ENCODE measurements around the gene C9.
"Not testable (repeated sequence)": the region's sequence is repeated elsewhere in the genome, so short reads cannot be mapped to it uniquely, and the experiment has no call there.

The C9 gene

GRCh38 chr5:39340506-39340905 is 23.8 kb downstream of the C9 start:
- Histone ChIP-seq H2BK120ac (ENCODE audit: low read depth, low read length) (no peak overlapping the region), H3K36me3 (ENCODE audit: control insufficient read depth, insufficient read depth, low read length) (no peaks in the 10 kb centered on the region), H3K4ac (ENCODE audit: low read depth, low read length) (no peak overlapping the region), H3K23ac (ENCODE audit: low read length) (no peak overlapping the region), H4K5ac (ENCODE audit: low read length) (no peak overlapping the region), H3K9ac (ENCODE audit: low read length) (no peak overlapping the region), H3K27ac (ENCODE audit: low read depth, low read length) (no peak overlapping the region), H3K56ac (ENCODE audit: low read length) (no peak overlapping the region), H3K4me2 (ENCODE audit: low read length) (no peak overlapping the region), H3K27me3 (ENCODE audit: insufficient read depth, low read length, poor library complexity) (no peaks in the 10 kb centered on the region), H3K18ac (ENCODE audit: low read length) (no peak overlapping the region), H4K8ac (ENCODE audit: low read depth, low read length) (no peak overlapping the region), H2BK15ac (replicated peaks; ENCODE audit: low read depth) (no peak overlapping the region), H3K79me2 (ENCODE audit: control insufficient read depth, insufficient read depth, low read length) (no peaks in the 10 kb centered on the region), H2AK5ac (ENCODE audit: low read length) (no peak overlapping the region), H3K4me1 (ENCODE audit: control insufficient read depth, low read depth, low read length) (no peaks in the 10 kb centered on the region), H3K4me3 (ENCODE audit: low read length) (no peak overlapping the region), H2BK5ac (ENCODE audit: low read length) (no peak overlapping the region), H3K79me1 (ENCODE audit: low read length) (no peaks in the 10 kb centered on the region)
- WGBS (ENCODE audit: extremely low coverage, insufficient coverage, low lambda C conversion rate), result no CpG with 5 or more reads among the region's 1 CpG
- no peak for DNase-seq

- Histone ChIP-seq H2BK120ac (ENCODE audit: low read depth, low read length) (no peak overlapping the region), H3K27me3 (ENCODE audit: insufficient read depth, low read length, poor library complexity) (no peaks in the 10 kb centered on the region), H3K56ac (ENCODE audit: low read length) (no peak overlapping the region), H2BK5ac (ENCODE audit: low read length) (no peak overlapping the region), H2BK15ac (replicated peaks; ENCODE audit: low read depth) (no peak overlapping the region), H4K5ac (ENCODE audit: low read length) (no peak overlapping the region), H3K4me3 (ENCODE audit: low read length) (no peak overlapping the region), H3K4me2 (ENCODE audit: low read length) (no peak overlapping the region), H3K4ac (ENCODE audit: low read depth, low read length) (no peak overlapping the region), H3K79me2 (ENCODE audit: control insufficient read depth, insufficient read depth, low read length) (no peaks in the 10 kb centered on the region), H3K18ac (ENCODE audit: low read length) (no peak overlapping the region), H2AK5ac (ENCODE audit: low read length) (no peak overlapping the region), H3K9ac (ENCODE audit: low read length) (no peak overlapping the region), H4K8ac (ENCODE audit: low read depth, low read length) (no peak overlapping the region), H3K79me1 (ENCODE audit: low read length) (no peaks in the 10 kb centered on the region), H3K27ac (ENCODE audit: low read depth, low read length) (no peak overlapping the region), H3K4me1 (ENCODE audit: control insufficient read depth, low read depth, low read length) (no peaks in the 10 kb centered on the region), H3K36me3 (ENCODE audit: control insufficient read depth, insufficient read depth, low read length) (no peaks in the 10 kb centered on the region), H3K23ac (ENCODE audit: low read length) (no peak overlapping the region)
- no peak for DNase-seq
- no CpG with 5 or more reads among the region's 1 CpG for WGBS (ENCODE audit: extremely low coverage, insufficient coverage, low lambda C conversion rate)
Observed at GRCh38 chr5:39337252-39337915, 26.9 kb downstream of the C9 start.

DNA sequence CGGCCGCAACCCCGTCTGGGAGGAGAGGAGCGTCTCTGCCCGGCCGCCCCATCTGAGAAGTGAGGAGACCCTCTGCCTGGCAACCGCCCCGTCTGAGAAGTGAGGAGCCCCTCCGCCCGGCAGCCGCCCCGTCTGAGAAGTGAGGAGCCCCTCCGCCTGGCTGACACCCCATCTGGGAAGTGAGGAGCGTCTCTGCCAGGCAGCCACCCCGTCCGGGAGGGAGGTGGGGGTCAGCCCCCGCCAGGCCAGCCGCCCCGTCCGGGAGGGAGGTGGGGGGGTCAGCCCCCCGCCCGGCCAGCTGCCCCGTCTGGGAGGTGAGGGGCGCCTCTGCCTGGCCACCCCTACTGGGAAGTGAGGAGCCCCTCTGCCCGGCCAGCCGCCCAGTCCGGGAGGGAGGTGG is 30.0 kb downstream of the C9 start:
- WGBS (ENCODE audit: extremely low coverage, insufficient coverage, low lambda C conversion rate), result no CpG with 5 or more reads among the region's 27 CpGs
- H3K79me2 ChIP-seq (ENCODE audit: control insufficient read depth, insufficient read depth, low read length); H3K36me3 ChIP-seq (ENCODE audit: control insufficient read depth, insufficient read depth, low read length); H3K4me2 ChIP-seq (ENCODE audit: low read length); H3K4me1 ChIP-seq (ENCODE audit: control insufficient read depth, low read depth, low read length); H3K4me3 ChIP-seq (ENCODE audit: low read length); H3K79me1 ChIP-seq (ENCODE audit: low read length); H3K27ac ChIP-seq (ENCODE audit: low read depth, low read length); H4K8ac ChIP-seq (ENCODE audit: low read depth, low read length); H2BK5ac ChIP-seq (ENCODE audit: low read length); H2BK120ac ChIP-seq (ENCODE audit: low read depth, low read length); H3K27me3 ChIP-seq (ENCODE audit: insufficient read depth, low read length, poor library complexity); H3K4ac ChIP-seq (ENCODE audit: low read depth, low read length); H4K5ac ChIP-seq (ENCODE audit: low read length); H3K56ac ChIP-seq (ENCODE audit: low read length); H3K23ac ChIP-seq (ENCODE audit: low read length); DNase-seq; H2BK15ac ChIP-seq (replicated peaks; ENCODE audit: low read depth); H3K9ac ChIP-seq (ENCODE audit: low read length); H3K18ac ChIP-seq (ENCODE audit: low read length); H2AK5ac ChIP-seq (ENCODE audit: low read length): not testable (repeated sequence)

DNA sequence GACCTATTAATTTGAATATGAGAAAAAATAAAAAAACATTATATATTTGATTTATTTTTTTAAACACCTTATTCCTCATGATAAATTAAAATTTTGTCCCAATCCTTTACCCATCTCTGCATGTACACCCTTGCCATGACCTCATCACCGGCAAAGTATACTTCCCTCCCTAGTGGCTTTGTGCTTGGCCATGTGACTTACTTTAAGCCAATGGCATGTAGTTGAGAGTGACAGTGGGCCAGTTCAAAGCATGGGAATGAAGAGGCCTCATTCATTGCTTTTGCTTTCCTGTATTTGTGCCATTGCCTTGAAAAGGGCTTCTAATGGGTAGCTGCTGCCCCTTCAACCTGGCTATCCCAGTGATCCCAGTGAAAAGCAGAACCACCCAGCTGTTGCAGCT is 31.2 kb downstream of the C9 start:
- H4K5ac ChIP-seq (ENCODE audit: low read length), result no peak overlapping the region
- H3K56ac ChIP-seq (ENCODE audit: low read length), result no peak overlapping the region
- no peak overlapping the region for H3K9ac ChIP-seq (ENCODE audit: low read length)
- H3K36me3 ChIP-seq (ENCODE audit: control insufficient read depth, insufficient read depth, low read length), result no peaks in the 10 kb centered on the region
- no peak overlapping the region for H3K4me3 ChIP-seq (ENCODE audit: low read length)
- no peaks in the 10 kb centered on the region for H3K79me2 ChIP-seq (ENCODE audit: control insufficient read depth, insufficient read depth, low read length)
- no peak overlapping the region for H3K4ac ChIP-seq (ENCODE audit: low read depth, low read length)
- no peak for DNase-seq
- WGBS (ENCODE audit: extremely low coverage, insufficient coverage, low lambda C conversion rate), result no CpG with 5 or more reads among the region's 1 CpG
- no peak overlapping the region for H3K23ac ChIP-seq (ENCODE audit: low read length)
- H2BK5ac ChIP-seq (ENCODE audit: low read length), result no peak overlapping the region
- H3K4me1 ChIP-seq (ENCODE audit: control insufficient read depth, low read depth, low read length), result no peaks in the 10 kb centered on the region
- H3K27ac ChIP-seq (ENCODE audit: low read depth, low read length), result no peak overlapping the region
- no peak overlapping the region for H2AK5ac ChIP-seq (ENCODE audit: low read length)
- no peak overlapping the region for H3K18ac ChIP-seq (ENCODE audit: low read length)
- H3K79me1 ChIP-seq (ENCODE audit: low read length), result no peaks in the 10 kb centered on the region
- no peak overlapping the region for H2BK15ac ChIP-seq (replicated peaks; ENCODE audit: low read depth)
- no peaks in the 10 kb centered on the region for H3K27me3 ChIP-seq (ENCODE audit: insufficient read depth, low read length, poor library complexity)
- no peak overlapping the region for H4K8ac ChIP-seq (ENCODE audit: low read depth, low read length)
- no peak overlapping the region for H3K4me2 ChIP-seq (ENCODE audit: low read length)
- no peak overlapping the region for H2BK120ac ChIP-seq (ENCODE audit: low read depth, low read length)

DNA sequence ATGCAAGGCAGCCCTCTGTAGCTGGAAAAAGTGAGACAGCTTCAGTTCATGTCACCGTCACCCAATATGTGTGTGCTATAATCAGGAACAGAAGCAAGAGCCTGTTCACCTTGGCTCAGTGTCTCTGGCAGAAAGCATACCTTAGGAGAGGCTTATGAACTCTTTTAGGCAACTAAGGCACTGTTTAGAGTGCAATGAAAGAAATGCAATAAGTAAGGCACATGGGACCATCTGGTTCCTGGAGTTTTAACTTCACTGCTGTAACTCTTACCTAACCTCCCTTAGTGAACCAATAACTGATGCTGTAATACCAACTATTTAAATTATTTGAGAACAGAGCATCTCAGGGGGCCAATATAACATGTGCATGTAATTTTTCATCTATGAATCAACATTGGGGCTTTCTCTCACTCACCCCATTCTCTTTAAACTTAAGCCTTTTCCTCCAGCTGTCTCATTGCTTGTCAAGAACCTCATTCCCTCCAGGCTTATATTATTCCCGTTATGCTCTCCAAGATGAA is 32.4 kb downstream of the C9 start:
- Histone ChIP-seq H3K79me1 (ENCODE audit: low read length) (no peaks in the 10 kb centered on the region), H3K23ac (ENCODE audit: low read length) (no peak overlapping the region), H2AK5ac (ENCODE audit: low read length) (no peak overlapping the region), H3K4me1 (ENCODE audit: control insufficient read depth, low read depth, low read length) (no peaks in the 10 kb centered on the region), H3K18ac (ENCODE audit: low read length) (no peak overlapping the region), H2BK5ac (ENCODE audit: low read length) (no peak overlapping the region), H4K5ac (ENCODE audit: low read length) (no peak overlapping the region), H3K79me2 (ENCODE audit: control insufficient read depth, insufficient read depth, low read length) (no peaks in the 10 kb centered on the region), H3K27me3 (ENCODE audit: insufficient read depth, low read length, poor library complexity) (no peaks in the 10 kb centered on the region), H3K4me2 (ENCODE audit: low read length) (no peak overlapping the region), H3K4me3 (ENCODE audit: low read length) (no peak overlapping the region), H2BK120ac (ENCODE audit: low read depth, low read length) (no peak overlapping the region), H3K9ac (ENCODE audit: low read length) (no peak overlapping the region), H4K8ac (ENCODE audit: low read depth, low read length) (no peak overlapping the region), H3K56ac (ENCODE audit: low read length) (no peak overlapping the region), H2BK15ac (replicated peaks; ENCODE audit: low read depth) (no peak overlapping the region), H3K4ac (ENCODE audit: low read depth, low read length) (no peak overlapping the region), H3K27ac (ENCODE audit: low read depth, low read length) (no peak overlapping the region), H3K36me3 (ENCODE audit: control insufficient read depth, insufficient read depth, low read length) (no peaks in the 10 kb centered on the region)
- no peak for DNase-seq
- WGBS (ENCODE audit: extremely low coverage, insufficient coverage, low lambda C conversion rate), result no CpG with 5 or more reads among the region's 2 CpGs

DNA sequence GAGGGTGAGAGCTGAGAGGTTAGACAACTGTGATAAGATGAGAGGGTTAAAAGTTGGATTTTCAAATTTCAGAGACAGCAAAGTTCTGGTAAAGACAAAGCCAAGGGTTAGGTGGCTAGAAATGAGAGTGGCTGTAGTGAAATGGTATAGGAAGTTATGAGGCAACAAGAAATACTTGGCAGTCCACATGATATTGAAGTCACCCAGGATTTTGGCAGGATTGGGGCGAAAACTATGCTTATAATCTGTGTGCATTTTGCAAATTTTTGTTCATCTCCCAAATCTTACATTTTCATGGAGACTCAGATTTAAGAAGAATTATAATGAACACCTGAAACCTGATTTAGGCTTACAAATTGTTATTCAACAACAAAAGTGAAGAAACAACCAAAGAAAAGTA is 35.6 kb downstream of the C9 start:
- no peak for DNase-seq
- Histone ChIP-seq H3K27ac (ENCODE audit: low read depth, low read length) (no peak overlapping the region), H3K9ac (ENCODE audit: low read length) (no peak overlapping the region), H4K8ac (ENCODE audit: low read depth, low read length) (no peak overlapping the region), H3K4me2 (ENCODE audit: low read length) (no peak overlapping the region), H2BK120ac (ENCODE audit: low read depth, low read length) (no peak overlapping the region), H2BK5ac (ENCODE audit: low read length) (no peak overlapping the region), H3K23ac (ENCODE audit: low read length) (no peak overlapping the region), H2BK15ac (replicated peaks; ENCODE audit: low read depth) (no peak overlapping the region), H3K4ac (ENCODE audit: low read depth, low read length) (no peak overlapping the region), H3K36me3 (ENCODE audit: control insufficient read depth, insufficient read depth, low read length) (no peaks in the 10 kb centered on the region), H3K18ac (ENCODE audit: low read length) (no peak overlapping the region), H4K5ac (ENCODE audit: low read length) (no peak overlapping the region), H3K79me1 (ENCODE audit: low read length) (no peaks in the 10 kb centered on the region), H3K79me2 (ENCODE audit: control insufficient read depth, insufficient read depth, low read length) (no peaks in the 10 kb centered on the region), H3K4me1 (ENCODE audit: control insufficient read depth, low read depth, low read length) (no peaks in the 10 kb centered on the region), H3K56ac (ENCODE audit: low read length) (no peak overlapping the region), H3K27me3 (ENCODE audit: insufficient read depth, low read length, poor library complexity) (no peaks in the 10 kb centered on the region), H2AK5ac (ENCODE audit: low read length) (no peak overlapping the region), H3K4me3 (ENCODE audit: low read length) (no peak overlapping the region)
- WGBS (ENCODE audit: extremely low coverage, insufficient coverage, low lambda C conversion rate), result no CpG with 5 or more reads among the region's 1 CpG

Measured in mesendoderm (in vitro differentiated cells).